Type B pancreatic cell (in vitro differentiated cells): ENCODE results near the gene ZBTB40. TPM values are rescaled to one million over a fixed set of nuclear protein-coding genes. Genes with fewer than 3 reads are reported as not detected.

ENCODE experiments used
- DNase-seq: peaks from one replicate; pipeline ENCODE4 v3.0.0; 2021; ENCODE audit warnings: mixed read lengths; ENCODE audit not compliant: unreplicated experiment; ENCODE audit errors: extremely low spot score
- H3K27ac Mint-ChIP-seq: 2 replicates; pipeline ENCODE4 v1.8.0; 2021; ENCODE audit warnings: mild to moderate bottlenecking, mixed read lengths
- H3K27me3 Mint-ChIP-seq: 2 replicates; pipeline ENCODE4 v1.8.0; 2021; ENCODE audit warnings: mixed read lengths
- H3K36me3 Mint-ChIP-seq: 2 replicates; pipeline ENCODE4 v1.8.0; 2021; ENCODE audit warnings: mixed read lengths
- H3K4me1 Mint-ChIP-seq: one replicate; pipeline ENCODE4 v1.8.0; 2021; ENCODE audit warnings: mixed read lengths; ENCODE audit not compliant: unreplicated experiment
- H3K4me3 Mint-ChIP-seq: 2 replicates; pipeline ENCODE4 v1.8.0; 2021; ENCODE audit warnings: mild to moderate bottlenecking, mixed read lengths
- H3K9me3 Mint-ChIP-seq: 2 replicates; pipeline ENCODE4 v1.8.0; 2021; ENCODE audit warnings: mixed read lengths
- CTCF ChIP-seq: fragments of 200-600 bp; sonication (generic); conservative IDR thresholded peaks from 2 replicates; pipeline ENCODE4 v1.5.0; 2021; ENCODE audit warnings: antibody characterized with exemption, mild to moderate bottlenecking
- total RNA-seq: library from RNA; stranded (reverse); gene quantifications from 2 replicates; pipeline ENCODE4 v1.2.1, GENCODE V29; 2021; ENCODE audit warnings: low replicate concordance

Gene ZBTB40
- total RNA-seq, 1 donor from 2014 or later = 26.9 TPM

GRCh38 chr1:22508329-22508728 lies 56.7 kb downstream of the ZBTB40 start:
- Mint-ChIP-seq H3K9me3 (no peaks in the 10 kb centered on the region), H3K4me3 (no peak overlapping the region), H3K27me3 (no peaks in the 10 kb centered on the region), H3K36me3 (peaks cover 33% of the 10 kb centered on the region), H3K27ac (no peak overlapping the region), H3K4me1 (peaks cover 16% of the 10 kb centered on the region)
- TF ChIP-seq CTCF = no peak
- no peak for DNase-seq

GRCh38 chr1:22508991-22509390 lies 57.3 kb downstream of the ZBTB40 start:
- Mint-ChIP-seq H3K27me3 (no peaks in the 10 kb centered on the region), H3K9me3 (no peaks in the 10 kb centered on the region), H3K27ac (no peak overlapping the region), H3K36me3 (peaks cover 33% of the 10 kb centered on the region), H3K4me1 (peaks cover 16% of the 10 kb centered on the region), H3K4me3 (no peak overlapping the region)
- no peak for TF ChIP-seq CTCF
- no peak for DNase-seq

GRCh38 chr1:22509815-22510214 lies 58.2 kb downstream of the ZBTB40 start:
- Mint-ChIP-seq H3K4me1 (peaks cover 16% of the 10 kb centered on the region), H3K36me3 (peaks cover 39% of the 10 kb centered on the region), H3K9me3 (no peaks in the 10 kb centered on the region), H3K27ac (no peak overlapping the region), H3K27me3 (no peaks in the 10 kb centered on the region), H3K4me3 (no peak overlapping the region)
- no peak for TF ChIP-seq CTCF
- DNase-seq = no peak

GRCh38 chr1:22512873-22513272 lies 61.2 kb downstream of the ZBTB40 start:
- Mint-ChIP-seq H3K4me1 (peaks cover 6% of the 10 kb centered on the region), H3K27ac (no peak overlapping the region), H3K9me3 (no peaks in the 10 kb centered on the region), H3K27me3 (no peaks in the 10 kb centered on the region), H3K4me3 (no peak overlapping the region), H3K36me3 (peaks cover 53% of the 10 kb centered on the region)
- TF ChIP-seq CTCF = no peak
- DNase-seq = no peak

- no peaks in the 10 kb centered on the region for H3K27me3 Mint-ChIP-seq
- no peaks in the 10 kb centered on the region for H3K4me1 Mint-ChIP-seq
- DNase-seq = no peak
- H3K9me3 Mint-ChIP-seq = no peaks in the 10 kb centered on the region
- no peak overlapping the region for H3K4me3 Mint-ChIP-seq
- H3K27ac Mint-ChIP-seq = no peak overlapping the region
- H3K36me3 Mint-ChIP-seq = peaks cover 52% of the 10 kb centered on the region
- no peak for TF ChIP-seq CTCF
Measured at GRCh38 chr1:22516906-22517571, 65.4 kb downstream of the ZBTB40 start.
